ENCODE results near the gene CHMP2A.
A peak's percentile ranks its signal among the peaks of the same experiment; 100 is the strongest.
"Not testable (repeated sequence)": the region's sequence is repeated elsewhere in the genome, so short reads cannot be mapped to it uniquely, and the experiment has no call there.

CHMP2A gene

GRCh38 chr19:58581227-58582141 lies 26.6 kb upstream of the CHMP2A start:
- H3K4me3 ChIP-seq = peak overlapping the region; percentile 10
- DNase-seq (ENCODE audit: low spot score) = peak; percentile 87
- H3K27ac ChIP-seq = peak overlapping the region; percentile 50 to 79
- peak; percentile 86 for TF ChIP-seq CTCF (IDR thresholded peaks at IDR 0.05)

- Histone ChIP-seq H3K27ac (no peak overlapping the region), H3K4me3 (no peak overlapping the region)
- TF ChIP-seq CTCF (IDR thresholded peaks at IDR 0.05) = no peak
- peak; percentile 62 for DNase-seq (ENCODE audit: low spot score)
Observed at GRCh38 chr19:58579473-58580142, 24.7 kb upstream of the CHMP2A start.

GRCh38 chr19:58578012-58578925 lies 23.4 kb upstream of the CHMP2A start:
- DNase-seq (ENCODE audit: low spot score) = peak; percentile 64
- no peak overlapping the region for H3K27ac ChIP-seq
- no peak for TF ChIP-seq CTCF (IDR thresholded peaks at IDR 0.05)
- H3K4me3 ChIP-seq = no peak overlapping the region

GRCh38 chr19:58577581-58577980 lies 22.7 kb upstream of the CHMP2A start:
- H3K4me3 ChIP-seq, H3K27ac ChIP-seq: not testable (repeated sequence)
- peak; percentile 12 for DNase-seq (ENCODE audit: low spot score)

- TF ChIP-seq CTCF (IDR thresholded peaks at IDR 0.05) = no peak
- Histone ChIP-seq H3K27ac (peak overlapping the region; percentile 89 to 99), H3K4me3 (peak overlapping the region; percentile 97)
- DNase-seq (ENCODE audit: low spot score) = peak; percentile 95
Observed at GRCh38 chr19:58575183-58576041, 20.5 kb upstream of the CHMP2A start.

DNA sequence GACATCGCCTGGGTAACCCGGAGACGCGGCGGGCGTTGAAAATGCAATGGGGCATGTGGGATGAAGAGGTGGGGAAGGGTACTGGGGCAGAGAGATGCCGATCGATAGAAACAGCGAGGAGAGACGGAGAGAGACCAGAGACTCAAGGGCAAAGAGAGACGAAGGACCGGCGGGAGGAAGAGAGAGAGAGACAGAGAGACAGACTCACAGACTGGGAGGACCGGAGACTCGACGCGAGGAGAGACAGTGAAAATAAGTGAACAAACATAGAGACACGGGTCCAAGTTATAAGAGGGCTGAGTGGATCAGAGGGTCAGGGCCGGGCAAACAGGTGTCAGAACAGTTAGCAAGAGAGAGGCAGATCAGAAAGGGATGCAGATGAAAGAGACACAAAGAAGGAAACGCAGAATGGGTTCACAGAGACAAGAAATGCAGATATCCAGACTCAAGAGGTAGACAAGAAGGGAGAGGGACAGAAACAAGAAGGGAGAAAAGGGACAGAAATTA lies 18.8 kb upstream of the CHMP2A start:
- TF ChIP-seq CTCF (IDR thresholded peaks at IDR 0.05) = no peak
- peak overlapping the region; percentile 82 for H3K4me3 ChIP-seq
- peak overlapping the region; percentile 97 to 98 for H3K27ac ChIP-seq
- no peak for DNase-seq (ENCODE audit: low spot score)
